Transverse colon (tissue), 4 donors: Measurements from ENCODE around the gene EIF3D.

ENCODE experiments used
- POLR2AphosphoS5 ChIP-seq, 3 donors: sonication (generic); formaldehyde crosslinking; IDR thresholded peaks; one replicate each; pipeline ENCODE4 v1.6.1; 2016; ENCODE audit warnings: antibody characterized with exemption in 3 of 3
- TF ChIP-seq, protein P1 (sequence below), 5 experiments: fragments of 200-600 bp in 3 of 5; fragments of 450-650 bp in 2 of 5; sonication (generic) in 3 of 5; IDR thresholded peaks; 1 replicate in 2 of 5; 2 replicates in 3 of 5; pipeline ENCODE4 v1.5.1; 2016 to 2017; ENCODE audit warnings: antibody characterized with exemption in 5 of 5, inconsistent platforms in 3 of 5, mild to moderate bottlenecking in 2 of 5, moderate library complexity in 1 of 5

DNA sequence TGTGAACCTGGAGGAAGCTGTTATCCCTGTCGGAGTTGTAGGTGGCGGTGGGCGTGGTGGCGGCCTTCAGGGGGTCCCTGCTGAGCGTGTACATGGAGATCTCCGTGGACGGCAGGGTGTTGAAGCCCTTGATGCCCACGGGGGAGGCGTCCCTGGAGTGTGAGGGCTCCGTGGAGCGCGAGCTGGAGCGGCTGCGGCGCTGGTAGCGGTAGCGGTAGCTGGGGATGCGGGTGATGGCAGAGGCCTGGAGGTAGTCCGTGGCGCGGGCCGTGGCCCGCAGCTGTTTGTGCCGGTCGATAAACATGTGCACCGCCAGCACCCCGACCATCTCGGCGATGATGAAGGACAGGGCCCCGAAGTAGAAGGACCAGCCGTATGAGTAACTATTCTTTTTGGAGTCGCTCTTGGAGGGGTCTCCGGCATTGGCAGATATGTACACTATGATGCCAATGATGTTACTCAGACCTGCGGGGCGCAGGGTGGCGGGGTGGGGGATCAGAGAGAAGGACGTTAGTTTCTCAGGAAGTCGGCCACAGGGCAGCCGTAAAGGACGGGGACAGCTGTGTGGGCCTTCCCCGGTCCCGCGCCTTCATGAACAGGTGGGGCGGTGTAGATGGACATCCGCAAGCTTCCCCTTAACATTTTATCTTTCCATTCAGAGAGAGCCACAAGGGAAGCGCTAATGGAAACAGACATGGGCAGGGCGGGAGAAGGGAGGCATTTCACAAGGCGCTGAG, 35.6 kb upstream of the EIF3D start:
- TF ChIP-seq, protein P1, sequence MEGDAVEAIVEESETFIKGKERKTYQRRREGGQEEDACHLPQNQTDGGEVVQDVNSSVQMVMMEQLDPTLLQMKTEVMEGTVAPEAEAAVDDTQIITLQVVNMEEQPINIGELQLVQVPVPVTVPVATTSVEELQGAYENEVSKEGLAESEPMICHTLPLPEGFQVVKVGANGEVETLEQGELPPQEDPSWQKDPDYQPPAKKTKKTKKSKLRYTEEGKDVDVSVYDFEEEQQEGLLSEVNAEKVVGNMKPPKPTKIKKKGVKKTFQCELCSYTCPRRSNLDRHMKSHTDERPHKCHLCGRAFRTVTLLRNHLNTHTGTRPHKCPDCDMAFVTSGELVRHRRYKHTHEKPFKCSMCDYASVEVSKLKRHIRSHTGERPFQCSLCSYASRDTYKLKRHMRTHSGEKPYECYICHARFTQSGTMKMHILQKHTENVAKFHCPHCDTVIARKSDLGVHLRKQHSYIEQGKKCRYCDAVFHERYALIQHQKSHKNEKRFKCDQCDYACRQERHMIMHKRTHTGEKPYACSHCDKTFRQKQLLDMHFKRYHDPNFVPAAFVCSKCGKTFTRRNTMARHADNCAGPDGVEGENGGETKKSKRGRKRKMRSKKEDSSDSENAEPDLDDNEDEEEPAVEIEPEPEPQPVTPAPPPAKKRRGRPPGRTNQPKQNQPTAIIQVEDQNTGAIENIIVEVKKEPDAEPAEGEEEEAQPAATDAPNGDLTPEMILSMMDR (IDR thresholded peaks at IDR 0.05) = no peak
- no peak for TF ChIP-seq POLR2AphosphoS5 (IDR thresholded peaks at IDR 0.05)
